Immature natural killer cell (primary cell): Measurements from ENCODE around the gene FASTKD1. TPM values are rescaled to one million over a fixed set of nuclear protein-coding genes. Genes with fewer than 3 reads are reported as not detected.
"Not testable (repeated sequence)": the region's sequence is repeated elsewhere in the genome, so short reads cannot be mapped to it uniquely, and the experiment has no call there.

ENCODE experiments used
- DNase-seq, 3 donors: peaks; one replicate each; pipeline ENCODE4 v3.0.0; 2022; ENCODE audit warnings: mixed read lengths in 1 of 3
- H3K27ac Mint-ChIP-seq, 6 donors: one replicate each; pipeline ENCODE4 v1.8.0; 2020; ENCODE audit warnings: mixed read lengths in 6 of 6, mild to moderate bottlenecking in 5 of 6, inconsistent platforms in 4 of 6, moderate library complexity in 3 of 6
- H3K27me3 Mint-ChIP-seq, 3 donors: one replicate each; pipeline ENCODE4 v1.8.0; 2020 to 2021; ENCODE audit warnings: low read depth in 3 of 3, mild to moderate bottlenecking in 3 of 3, mixed read lengths in 3 of 3, moderate library complexity in 3 of 3, inconsistent platforms in 1 of 3
- H3K36me3 Mint-ChIP-seq, 3 donors: one replicate each; pipeline ENCODE4 v1.8.0; 2020; ENCODE audit warnings: mixed read lengths in 3 of 3, inconsistent platforms in 2 of 3, mild to moderate bottlenecking in 2 of 3
- H3K4me1 Mint-ChIP-seq, 2 donors: one replicate each; pipeline ENCODE4 v1.8.0; 2020; ENCODE audit warnings: inconsistent platforms in 2 of 2, mild to moderate bottlenecking in 2 of 2, mixed read lengths in 2 of 2, moderate library complexity in 1 of 2
- H3K4me3 Mint-ChIP-seq, 5 donors: one replicate each; pipeline ENCODE4 v1.8.0; 2020; ENCODE audit warnings: mild to moderate bottlenecking in 5 of 5, mixed read lengths in 5 of 5, inconsistent platforms in 3 of 5, moderate library complexity in 3 of 5
- H3K9me3 Mint-ChIP-seq, 6 donors: one replicate each; pipeline ENCODE4 v1.8.0; 2020; ENCODE audit warnings: mild to moderate bottlenecking in 6 of 6, mixed read lengths in 6 of 6, inconsistent platforms in 4 of 6, moderate library complexity in 3 of 6
- polyA plus RNA-seq, 3 donors: library from polyadenylated mRNA; unstranded; fragments of 300-500 nt; fragmentation: Illumina TruSeq; gene quantifications; one replicate each; pipeline ENCODE4 v1.2.3, GENCODE V29; 2021

FASTKD1 gene
- polyA plus RNA-seq, 3 donors from 2014 or later: 5.8 to 11.4 (median 7.7) TPM

DNA sequence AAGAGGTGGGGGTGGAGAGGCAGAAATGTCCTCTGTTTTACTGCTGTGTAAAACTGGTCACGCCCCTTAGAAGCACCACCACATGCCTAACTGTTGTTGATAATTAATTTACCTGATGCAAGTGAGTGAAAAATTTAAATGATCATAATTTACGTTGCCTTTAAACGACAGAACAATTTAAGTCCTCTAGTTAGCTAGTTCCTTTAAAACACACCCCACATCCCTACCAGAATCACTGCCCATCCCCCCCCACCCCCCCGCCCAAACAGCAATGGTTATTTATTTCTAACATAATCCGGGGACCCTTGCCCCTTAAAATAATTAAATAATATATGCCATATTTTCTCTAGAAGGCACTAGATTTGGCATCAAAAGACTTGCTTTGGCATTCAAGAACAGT, 9.9 kb upstream of the FASTKD1 start:
- Mint-ChIP-seq H3K27ac (peak overlapping the region; percentile 99 to 100 (median 99)), H3K27me3 (peaks cover 5 to 17% (median 16%) of the 10 kb centered on the region in 3 donors), H3K9me3 (no peaks in the 10 kb centered on the region), H3K36me3 (no peaks in the 10 kb centered on the region), H3K4me3 (peak overlapping the region in 4 of 5 donors; percentile 17 to 91 (median 37)), H3K4me1 (peaks cover 30 to 38% of the 10 kb centered on the region in 2 donors)
- no peak for DNase-seq

DNA sequence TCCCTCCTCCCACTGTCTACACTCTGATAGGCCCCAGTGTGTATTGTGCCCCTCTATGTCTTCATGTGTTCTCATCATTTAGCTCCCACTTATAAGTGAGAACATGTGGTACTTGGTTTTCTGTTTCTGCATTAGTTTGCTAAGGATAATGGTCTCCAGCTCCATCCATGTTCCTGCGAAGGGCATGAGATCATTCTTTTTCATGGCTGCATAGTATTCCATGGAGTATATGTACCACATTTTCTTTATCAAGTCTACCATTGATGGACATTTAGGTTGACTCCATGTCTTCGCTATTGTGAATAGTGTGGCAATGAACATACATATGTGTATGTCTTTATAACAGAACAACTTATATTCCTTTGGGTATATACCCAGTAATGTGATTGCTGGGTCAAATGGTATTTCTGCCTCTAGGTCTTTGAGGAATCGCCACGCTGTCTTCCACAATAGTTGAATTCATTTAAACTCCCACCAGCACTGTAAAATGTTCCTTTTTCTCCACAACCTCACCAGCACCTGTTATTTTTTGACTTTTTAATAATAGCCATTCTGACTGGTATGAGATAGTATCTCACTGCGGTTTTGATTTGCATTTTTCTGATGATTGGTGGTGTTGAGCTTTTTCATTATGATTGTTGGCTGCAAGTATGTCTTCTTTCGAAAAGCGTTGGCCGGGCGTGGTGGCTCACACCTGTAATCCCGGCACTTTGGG, 9.0 kb upstream of the FASTKD1 start:
- not testable (repeated sequence) for H3K36me3 Mint-ChIP-seq, H3K9me3 Mint-ChIP-seq, DNase-seq
- Mint-ChIP-seq H3K27me3 (peaks cover 9 to 17% (median 16%) of the 10 kb centered on the region in 3 donors), H3K27ac (peak overlapping the region in 5 of 6 donors; percentile 72 to 100 (median 89)), H3K4me3 (peak overlapping the region in 3 of 5 donors; percentile 21 to 66 (median 51)), H3K4me1 (peaks cover 27 to 34% of the 10 kb centered on the region in 2 donors)

DNA sequence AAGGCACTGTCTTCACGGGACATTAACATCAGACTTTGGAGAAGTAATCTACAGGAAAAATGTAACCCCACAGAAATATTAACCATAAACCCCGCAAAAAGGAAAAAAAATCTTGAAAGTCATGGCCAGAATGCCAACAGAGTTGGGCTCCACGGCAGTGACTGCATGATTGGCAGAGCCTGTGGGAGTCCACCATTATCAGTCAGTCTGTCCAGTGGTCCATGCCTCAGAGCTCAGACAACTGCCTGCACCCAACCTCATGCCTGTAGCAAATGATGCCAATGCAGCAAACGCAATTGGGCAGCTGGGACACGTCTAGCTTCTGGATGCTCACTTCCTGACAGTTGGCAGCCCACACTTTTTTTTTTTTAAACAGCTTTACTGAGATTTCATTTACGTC, 5.4 kb upstream of the FASTKD1 start:
- H3K4me1 Mint-ChIP-seq: peaks cover 2 to 6% of the 10 kb centered on the region in 2 donors
- no peak overlapping the region for H3K27ac Mint-ChIP-seq
- no peak for DNase-seq
- no peak overlapping the region for H3K4me3 Mint-ChIP-seq
- H3K36me3 Mint-ChIP-seq: no peaks in the 10 kb centered on the region
- H3K9me3 Mint-ChIP-seq: no peaks in the 10 kb centered on the region
- peaks cover 5 to 6% (median 6%) of the 10 kb centered on the region in 3 donors for H3K27me3 Mint-ChIP-seq

DNA sequence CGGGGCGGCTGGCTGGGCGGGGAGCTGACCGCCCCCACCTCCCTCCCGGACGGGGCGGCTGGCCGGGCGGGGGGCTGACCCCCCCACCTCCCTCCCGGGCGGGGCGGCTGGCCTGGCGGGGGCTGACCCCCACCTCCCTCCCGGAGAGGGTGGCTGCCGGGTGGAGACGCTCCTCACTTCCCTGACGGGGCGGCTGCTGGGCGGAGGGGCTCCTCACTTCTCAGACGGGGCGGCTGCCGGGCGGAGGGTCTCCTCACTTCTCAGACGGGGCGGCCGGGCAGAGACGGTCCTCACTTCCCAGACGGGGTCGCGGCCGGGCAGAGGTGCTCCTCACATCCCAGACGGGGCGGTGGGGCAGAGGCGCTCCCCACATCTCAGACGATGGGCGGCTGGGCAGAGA, 1.6 kb upstream of the FASTKD1 start:
- DNase-seq, H3K27me3 Mint-ChIP-seq, H3K27ac Mint-ChIP-seq, H3K36me3 Mint-ChIP-seq, H3K4me3 Mint-ChIP-seq, H3K9me3 Mint-ChIP-seq: not testable (repeated sequence)
- H3K4me1 Mint-ChIP-seq: peaks cover 12 to 17% of the 10 kb centered on the region in 2 donors

DNA sequence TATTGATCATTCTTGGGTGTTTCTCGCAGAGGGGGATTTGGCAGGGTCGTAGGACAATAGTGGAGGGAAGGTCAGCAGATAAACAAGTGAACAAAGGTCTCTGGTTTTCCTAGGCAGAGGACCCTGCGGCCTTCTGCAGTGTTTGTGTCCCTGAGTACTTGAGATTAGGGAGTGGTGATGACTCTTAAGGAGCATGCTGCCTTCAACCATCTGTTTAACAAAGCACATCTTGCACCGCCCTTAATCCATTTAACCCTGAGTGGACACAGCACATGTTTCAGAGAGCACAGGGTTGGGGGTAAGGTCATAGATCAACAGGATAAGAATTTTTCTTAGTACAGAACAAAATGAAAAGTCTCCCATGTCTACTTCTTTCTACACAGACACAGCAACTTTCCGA, 874 bp upstream of the FASTKD1 start:
- Mint-ChIP-seq H3K4me3 (peak overlapping the region in 3 of 5 donors; percentile 42 to 59 (median 49)), H3K4me1 (peaks cover 16 to 17% of the 10 kb centered on the region in 2 donors)
- not testable (repeated sequence) for DNase-seq, H3K27ac Mint-ChIP-seq, H3K27me3 Mint-ChIP-seq, H3K36me3 Mint-ChIP-seq, H3K9me3 Mint-ChIP-seq

DNA sequence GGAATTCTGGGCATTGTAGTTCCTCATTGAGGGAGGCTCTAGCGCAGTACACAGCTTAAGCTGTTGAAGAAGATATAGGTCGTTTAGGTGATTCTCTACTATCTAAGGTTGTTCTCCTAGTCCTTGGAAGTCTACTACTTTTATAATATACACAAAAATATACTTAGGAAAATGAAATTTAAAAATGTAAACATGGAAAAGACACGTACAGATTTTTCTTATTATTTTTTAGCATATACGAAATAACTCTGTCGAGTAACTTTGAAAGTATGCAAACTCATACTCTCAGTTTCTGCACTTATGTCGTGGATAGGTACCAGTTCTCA, 272 bp upstream of the FASTKD1 start:
- DNase-seq: no peak
- Mint-ChIP-seq H3K4me3 (peak overlapping the region; percentile 96 to 98 (median 97)), H3K4me1 (peaks cover 16 to 17% of the 10 kb centered on the region in 2 donors), H3K36me3 (peaks cover 0 to 9% (median 9%) of the 10 kb centered on the region in 3 donors), H3K27ac (peak overlapping the region; percentile 87 to 96 (median 92)), H3K27me3 (peaks cover 0 to 4% (median 2%) of the 10 kb centered on the region in 3 donors), H3K9me3 (no peaks in the 10 kb centered on the region)

DNA sequence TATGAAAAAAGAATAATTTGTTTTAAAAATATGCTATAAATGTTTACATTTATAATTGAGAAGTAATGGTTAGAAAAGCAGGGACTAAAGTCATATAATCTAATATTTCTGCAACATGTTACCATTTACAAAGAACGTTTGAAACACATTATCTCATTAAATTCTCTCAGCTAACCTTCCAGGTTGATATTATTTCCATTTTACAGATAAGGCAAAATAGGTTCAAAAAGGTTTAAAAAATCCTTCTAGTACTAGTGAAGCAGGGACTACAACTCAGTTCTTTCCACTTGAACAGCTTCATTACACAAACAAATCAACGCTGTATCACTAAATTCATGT, 875 bp downstream of the FASTKD1 start:
- H3K4me3 Mint-ChIP-seq: peak overlapping the region; percentile 96 to 98 (median 97)
- H3K4me1 Mint-ChIP-seq: peaks cover 16 to 17% of the 10 kb centered on the region in 2 donors
- H3K27me3 Mint-ChIP-seq: no peaks in the 10 kb centered on the region
- H3K9me3 Mint-ChIP-seq: no peaks in the 10 kb centered on the region
- H3K36me3 Mint-ChIP-seq: peaks cover 0 to 9% (median 9%) of the 10 kb centered on the region in 3 donors
- DNase-seq: no peak
- peak overlapping the region; percentile 87 to 96 (median 92) for H3K27ac Mint-ChIP-seq

DNA sequence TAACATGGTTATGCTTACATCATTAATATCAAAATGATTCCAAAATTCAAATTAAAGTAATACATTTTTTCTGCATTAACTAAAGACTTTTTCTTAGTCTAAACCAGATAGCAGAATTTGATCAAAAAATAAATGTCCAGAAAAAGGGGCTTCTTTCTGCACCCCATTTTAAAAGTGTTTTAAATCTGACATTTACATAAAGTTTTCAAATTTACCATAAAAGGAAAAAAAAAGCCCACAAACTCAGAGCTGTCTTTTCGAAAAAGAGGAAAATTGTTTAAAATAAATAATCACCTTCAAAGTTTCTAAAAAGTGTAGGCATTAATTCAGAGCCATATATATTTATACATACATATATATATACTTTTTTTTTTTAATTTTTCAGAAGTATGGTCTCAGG, 1.5 kb downstream of the FASTKD1 start:
- Mint-ChIP-seq H3K9me3 (no peaks in the 10 kb centered on the region), H3K27me3 (no peaks in the 10 kb centered on the region), H3K27ac (no peak overlapping the region), H3K36me3 (peaks cover 0 to 10% (median 9%) of the 10 kb centered on the region in 3 donors), H3K4me3 (no peak overlapping the region), H3K4me1 (peaks cover 16 to 17% of the 10 kb centered on the region in 2 donors)
- DNase-seq: no peak

DNA sequence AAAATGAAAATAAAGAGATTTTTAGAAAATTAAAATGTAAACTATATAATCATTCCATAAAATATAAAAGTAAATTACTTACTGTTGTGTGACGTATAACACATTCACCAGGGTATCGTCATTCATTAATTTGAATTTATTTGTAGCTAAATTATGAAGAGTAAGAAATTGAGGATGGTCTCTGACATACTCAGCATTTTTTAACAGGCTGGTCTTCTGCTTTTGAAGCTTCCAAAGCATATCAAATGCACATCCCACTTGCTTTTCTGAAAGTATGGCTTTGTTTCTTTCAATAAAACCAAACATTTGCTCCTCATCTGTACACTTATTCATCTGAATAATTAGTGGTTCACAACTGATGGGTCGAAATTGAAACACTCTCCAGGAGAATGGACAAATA, 2.1 kb downstream of the FASTKD1 start:
- H3K36me3 Mint-ChIP-seq: peaks cover 0 to 12% (median 9%) of the 10 kb centered on the region in 3 donors
- H3K4me1 Mint-ChIP-seq: peaks cover 16 to 17% of the 10 kb centered on the region in 2 donors
- DNase-seq: no peak
- H3K9me3 Mint-ChIP-seq: no peaks in the 10 kb centered on the region
- no peak overlapping the region for H3K27ac Mint-ChIP-seq
- no peak overlapping the region for H3K4me3 Mint-ChIP-seq
- H3K27me3 Mint-ChIP-seq: no peaks in the 10 kb centered on the region

DNA sequence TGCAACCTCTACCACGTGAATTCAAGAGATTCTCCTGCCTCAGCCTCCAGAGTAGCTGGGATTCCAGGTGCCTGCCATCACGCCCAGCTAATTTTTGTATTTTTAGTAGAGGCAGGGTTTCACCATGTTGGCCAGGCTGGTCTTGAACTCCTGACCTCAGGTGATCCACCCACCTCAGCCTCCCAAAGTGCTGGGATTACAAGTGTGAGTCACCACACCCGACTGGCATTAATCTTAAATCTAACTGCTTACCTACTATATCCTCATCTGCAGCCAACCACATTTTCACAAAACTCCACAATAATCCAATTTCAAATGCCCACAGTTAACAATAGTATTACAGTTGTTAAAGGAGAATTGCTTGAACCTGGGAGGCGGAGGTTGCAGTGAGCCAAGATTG, 2.9 kb downstream of the FASTKD1 start:
- H3K27ac Mint-ChIP-seq, H3K4me3 Mint-ChIP-seq, H3K9me3 Mint-ChIP-seq, H3K27me3 Mint-ChIP-seq, DNase-seq: not testable (repeated sequence)
- Mint-ChIP-seq H3K4me1 (peaks cover 16 to 17% of the 10 kb centered on the region in 2 donors), H3K36me3 (peaks cover 0 to 12% (median 12%) of the 10 kb centered on the region in 3 donors)

DNA sequence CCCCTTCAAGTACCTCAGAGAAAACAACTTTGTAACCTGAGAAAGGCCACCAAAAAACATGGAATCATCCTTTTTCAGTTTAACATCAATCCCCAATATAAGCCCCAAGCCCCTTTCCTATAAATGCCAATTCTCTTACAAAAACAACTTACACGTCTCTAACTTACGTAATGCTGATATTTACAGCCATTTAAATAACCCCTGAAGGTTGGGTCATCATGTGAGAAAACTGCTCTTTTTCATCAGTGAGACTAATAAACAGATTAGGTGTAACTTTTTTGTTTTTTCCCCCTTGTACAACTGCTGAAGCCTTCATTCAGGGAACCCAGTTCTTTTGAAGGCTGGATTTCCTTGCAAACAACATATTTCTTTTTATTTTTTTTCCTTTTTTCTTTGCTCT, 3.7 kb downstream of the FASTKD1 start:
- Mint-ChIP-seq H3K36me3 (peaks cover 0 to 16% (median 12%) of the 10 kb centered on the region in 3 donors), H3K9me3 (peaks cover 0 to 3% (median 0%) of the 10 kb centered on the region in 6 donors), H3K27ac (peak overlapping the region in 2 of 6 donors; percentile 8 to 33), H3K4me1 (peaks cover 16 to 17% of the 10 kb centered on the region in 2 donors), H3K27me3 (no peaks in the 10 kb centered on the region), H3K4me3 (no peak overlapping the region)
- DNase-seq: no peak

DNA sequence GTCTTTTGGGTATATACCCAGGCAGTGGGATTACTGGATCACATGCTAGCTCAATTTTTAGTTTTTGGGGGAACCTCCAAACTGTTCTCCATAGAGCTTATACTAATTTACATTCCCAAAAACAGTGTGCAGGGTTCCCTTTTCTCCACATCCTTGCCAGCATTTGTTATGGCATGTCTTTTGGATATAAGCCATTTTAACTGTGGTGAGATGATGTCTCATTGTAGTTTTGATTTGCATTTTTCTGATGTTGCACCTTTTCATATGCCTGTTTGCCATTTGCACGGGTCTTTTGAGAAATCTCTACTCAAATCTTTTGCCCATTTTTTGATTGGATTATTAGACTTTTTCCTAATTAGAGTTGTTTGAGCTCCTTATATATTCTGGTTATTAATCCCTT, 8.0 kb downstream of the FASTKD1 start:
- no peak for DNase-seq
- Mint-ChIP-seq H3K4me3 (no peak overlapping the region), H3K27me3 (peaks cover 11 to 15% (median 15%) of the 10 kb centered on the region in 3 donors), H3K36me3 (peaks cover 3 to 16% (median 12%) of the 10 kb centered on the region in 3 donors), H3K27ac (no peak overlapping the region), H3K9me3 (peaks cover 0 to 3% (median 0%) of the 10 kb centered on the region in 6 donors), H3K4me1 (peaks cover 0 to 4% of the 10 kb centered on the region in 2 donors)

DNA sequence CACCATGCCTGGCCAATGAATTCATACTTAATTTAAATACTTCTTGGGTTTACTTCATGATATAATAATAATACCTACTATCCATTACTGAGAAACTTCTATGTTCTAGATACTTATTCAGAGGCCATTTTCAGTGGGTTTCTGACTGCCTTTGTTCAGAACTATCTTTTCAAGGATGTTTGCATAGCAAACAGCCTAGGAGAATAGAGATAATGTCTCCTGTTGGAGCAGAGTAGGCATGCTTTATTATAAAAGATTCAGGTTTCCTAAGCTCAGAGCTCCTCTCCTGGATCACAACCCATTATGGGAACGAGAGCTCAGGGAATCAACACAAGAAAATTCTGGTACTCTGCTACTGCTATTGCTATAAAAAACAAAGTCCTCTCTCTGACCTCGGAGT, 11.1 kb downstream of the FASTKD1 start:
- Mint-ChIP-seq H3K36me3 (peaks cover 3 to 7% (median 7%) of the 10 kb centered on the region in 3 donors), H3K4me1 (no peaks in the 10 kb centered on the region), H3K27ac (peak overlapping the region in 3 of 6 donors; percentile 57 to 91 (median 65)), H3K27me3 (peaks cover 15 to 18% (median 17%) of the 10 kb centered on the region in 3 donors), H3K9me3 (peaks cover 0 to 3% (median 0%) of the 10 kb centered on the region in 6 donors), H3K4me3 (peak overlapping the region in 1 of 5 donors; percentile 11)
- DNase-seq: no peak

DNA sequence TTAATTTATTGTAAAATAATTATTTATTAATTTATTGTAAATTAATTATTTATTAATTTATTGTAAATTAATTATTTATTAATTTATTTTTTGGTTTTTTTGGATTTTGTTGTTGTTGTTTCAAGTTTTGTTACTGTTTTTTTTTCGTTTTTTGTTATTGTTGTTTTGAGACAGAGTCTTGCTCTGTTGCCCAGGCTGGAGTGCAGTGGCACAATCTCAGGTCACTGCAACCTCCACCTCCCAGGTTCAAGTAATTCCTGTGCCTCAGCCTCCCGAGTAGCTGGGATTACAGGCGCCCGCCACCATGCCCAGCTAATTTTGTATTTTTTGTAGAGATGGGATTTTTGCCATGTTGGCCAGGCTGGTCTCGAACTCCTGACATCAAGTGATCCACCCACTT, 11.6 kb downstream of the FASTKD1 start:
- DNase-seq, H3K4me1 Mint-ChIP-seq, H3K9me3 Mint-ChIP-seq, H3K36me3 Mint-ChIP-seq: not testable (repeated sequence)
- peaks cover 15 to 18% (median 17%) of the 10 kb centered on the region in 3 donors for H3K27me3 Mint-ChIP-seq
- H3K27ac Mint-ChIP-seq: peak overlapping the region in 3 of 6 donors; percentile 57 to 91 (median 65)
- H3K4me3 Mint-ChIP-seq: peak overlapping the region in 1 of 5 donors; percentile 11
